ENCODE measurements around the gene ADAMTS3.

ADAMTS3 gene

GRCh38 chr4:72489267-72489666 is 79.8 kb downstream of the ADAMTS3 start:
- no peak for TF ChIP-seq CTCF (IDR thresholded peaks at IDR 0.05; ENCODE audit: unreplicated experiment in 3 of 3)

GRCh38 chr4:72486991-72487390 is 82.0 kb downstream of the ADAMTS3 start:
- peaks cover 11% of the 10 kb centered on the region for H3K9me3 Mint-ChIP-seq
- no peak for TF ChIP-seq CTCF (IDR thresholded peaks at IDR 0.05; ENCODE audit: unreplicated experiment in 3 of 3)
- no peak overlapping the region for H3K4me3 Mint-ChIP-seq
- H3K27ac Mint-ChIP-seq: no peak overlapping the region
- H3K36me3 Mint-ChIP-seq (ENCODE audit: low read depth): no peaks in the 10 kb centered on the region
- no peaks in the 10 kb centered on the region for H3K4me1 Mint-ChIP-seq
- H3K27me3 Mint-ChIP-seq (ENCODE audit: low read depth): no peaks in the 10 kb centered on the region

More at GRCh38 chr4:72489267-72489666, 79.8 kb downstream of the ADAMTS3 start:
- Mint-ChIP-seq H3K9me3 (peaks cover 3% of the 10 kb centered on the region), H3K4me1 (no peaks in the 10 kb centered on the region), H3K27ac (no peak overlapping the region), H3K36me3 (ENCODE audit: low read depth) (peaks cover 3% of the 10 kb centered on the region), H3K4me3 (no peak overlapping the region), H3K27me3 (ENCODE audit: low read depth) (no peaks in the 10 kb centered on the region)

- no peak for TF ChIP-seq CTCF (IDR thresholded peaks at IDR 0.05; ENCODE audit: unreplicated experiment in 3 of 3)
- H3K4me3 Mint-ChIP-seq: no peak overlapping the region
- H3K9me3 Mint-ChIP-seq: peaks cover 13% of the 10 kb centered on the region
- H3K4me1 Mint-ChIP-seq: no peaks in the 10 kb centered on the region
- no peaks in the 10 kb centered on the region for H3K36me3 Mint-ChIP-seq (ENCODE audit: low read depth)
- H3K27me3 Mint-ChIP-seq (ENCODE audit: low read depth): no peaks in the 10 kb centered on the region
- no peak overlapping the region for H3K27ac Mint-ChIP-seq
These were observed 84.0 kb downstream of the ADAMTS3 start for GRCh38 chr4:72484981-72485380.

- no peak for TF ChIP-seq CTCF (IDR thresholded peaks at IDR 0.05; ENCODE audit: unreplicated experiment in 3 of 3)
- Mint-ChIP-seq H3K4me1 (no peaks in the 10 kb centered on the region), H3K4me3 (no peak overlapping the region), H3K27ac (no peak overlapping the region), H3K27me3 (ENCODE audit: low read depth) (peaks cover 3% of the 10 kb centered on the region), H3K36me3 (ENCODE audit: low read depth) (no peaks in the 10 kb centered on the region), H3K9me3 (peaks cover 17% of the 10 kb centered on the region)
These were observed 95.6 kb downstream of the ADAMTS3 start for GRCh38 chr4:72473434-72473900.

GRCh38 chr4:72471816-72472215 is 97.2 kb downstream of the ADAMTS3 start:
- H3K36me3 Mint-ChIP-seq (ENCODE audit: low read depth): no peaks in the 10 kb centered on the region
- no peaks in the 10 kb centered on the region for H3K4me1 Mint-ChIP-seq

More at GRCh38 chr4:72471816-72472215, 97.2 kb downstream of the ADAMTS3 start:
- Mint-ChIP-seq H3K9me3 (peaks cover 11% of the 10 kb centered on the region), H3K27me3 (ENCODE audit: low read depth) (peaks cover 3% of the 10 kb centered on the region), H3K4me3 (no peak overlapping the region), H3K27ac (no peak overlapping the region)
- no peak for TF ChIP-seq CTCF (IDR thresholded peaks at IDR 0.05; ENCODE audit: unreplicated experiment in 3 of 3)

Measured in nephron (organoid).